ENCODE data around the gene ZNF335.

GRCh38 chr20:46000262-46000996 is 28.4 kb upstream of the ZNF335 start:
- no peak for TF ChIP-seq CTCF (IDR thresholded peaks at IDR 0.05)
- TF ChIP-seq POLR2A (IDR thresholded peaks at IDR 0.05): no peak

All from right lobe of liver (tissue), 4 donors.